GM18951 (cell line): ENCODE results near the gene PRKAR2A.
"Not testable (repeated sequence)": the region's sequence is repeated elsewhere in the genome, so short reads cannot be mapped to it uniquely, and the experiment has no call there.

Experiments used
- POLR2A ChIP-seq: IDR thresholded peaks from 4 replicates; pipeline ENCODE4 v1.6.1; 2011; ENCODE audit warnings: mild to moderate bottlenecking; ENCODE audit not compliant: insufficient read length, insufficient read depth; ENCODE audit errors: extremely low read depth
- in situ Hi-C: fragments of 300-500 bp; cut with MboI; formaldehyde crosslinking; loops from one replicate; pipeline ENCODE4 v1.12.0; 2022; ENCODE audit warnings: low sequenced_read_pairs, mixed read lengths, inconsistent platforms; ENCODE audit not compliant: unreplicated experiment

The PRKAR2A gene

GRCh38 chr3:48783304-48783703 is 64.4 kb downstream of the PRKAR2A start:
- no peak for TF ChIP-seq POLR2A
- in situ Hi-C loops, result no loop called here

- no peak for TF ChIP-seq POLR2A
- in situ Hi-C loops, result no loop called here
These were observed 65.6 kb downstream of the PRKAR2A start for GRCh38 chr3:48782046-48782445.

GRCh38 chr3:48778565-48778964 is 69.1 kb downstream of the PRKAR2A start:
- in situ Hi-C loops, result not testable (repeated sequence)

- in situ Hi-C loops, result no loop called here
- no peak for TF ChIP-seq POLR2A
These were observed 70.8 kb downstream of the PRKAR2A start for GRCh38 chr3:48776854-48777253.

GRCh38 chr3:48770192-48770502 is 77.5 kb downstream of the PRKAR2A start:
- in situ Hi-C loops, result no loop called here
- no peak for TF ChIP-seq POLR2A

- TF ChIP-seq POLR2A, result no peak
- in situ Hi-C loops, result no loop called here
These were observed 82.3 kb downstream of the PRKAR2A start for GRCh38 chr3:48765376-48765775.

- no peak for TF ChIP-seq POLR2A
- in situ Hi-C loops, result no loop called here
These were observed 84.9 kb downstream of the PRKAR2A start for GRCh38 chr3:48762816-48763215.

- in situ Hi-C loops, result not testable (repeated sequence)
These were observed 87.6 kb downstream of the PRKAR2A start for GRCh38 chr3:48759991-48760540.

GRCh38 chr3:48759531-48759930 is 88.1 kb downstream of the PRKAR2A start:
- in situ Hi-C loops, result not testable (repeated sequence)

GRCh38 chr3:48759071-48759470 is 88.6 kb downstream of the PRKAR2A start:
- TF ChIP-seq POLR2A, result no peak
- in situ Hi-C loops, result no loop called here

- in situ Hi-C loops, result no loop called here
- TF ChIP-seq POLR2A, result no peak
These were observed 91.0 kb downstream of the PRKAR2A start for GRCh38 chr3:48756640-48757039.

GRCh38 chr3:48750856-48751255 is 96.8 kb downstream of the PRKAR2A start:
- in situ Hi-C loops, result no loop called here
- no peak for TF ChIP-seq POLR2A

GRCh38 chr3:48748754-48749153 is 98.9 kb downstream of the PRKAR2A start:
- in situ Hi-C loops, result no loop called here
- TF ChIP-seq POLR2A, result no peak

- in situ Hi-C loops, result no loop called here
- no peak for TF ChIP-seq POLR2A
These were observed 100.0 kb downstream of the PRKAR2A start for GRCh38 chr3:48747706-48748105.

- in situ Hi-C loops, result no loop called here
- no peak for TF ChIP-seq POLR2A
These were observed 100.6 kb downstream of the PRKAR2A start for GRCh38 chr3:48747015-48747615.
